ENCODE data around the gene USP15. TPM values are rescaled to one million over a fixed set of nuclear protein-coding genes. Genes with fewer than 3 reads are reported as not detected.

The USP15 gene
- total RNA-seq, 1 donor from 2014 or later = 112 TPM

GRCh38 chr12:62247281-62248045 lies 12.7 kb upstream of the USP15 start:
- Mint-ChIP-seq H3K9me3 (peaks cover 4% of the 10 kb centered on the region), H3K4me1 (peaks cover 25% of the 10 kb centered on the region), H3K27ac (no peak overlapping the region), H3K27me3 (peaks cover 4% of the 10 kb centered on the region), H3K36me3 (ENCODE audit: low read depth) (no peaks in the 10 kb centered on the region), H3K4me3 (no peak overlapping the region)
- no peak for DNase-seq
- intact Hi-C loops (cut with micrococcal nuclease) = no loop called here

GRCh38 chr12:62248873-62249272 lies 11.3 kb upstream of the USP15 start:
- intact Hi-C loops (cut with micrococcal nuclease) = no loop called here
- peaks cover 3% of the 10 kb centered on the region for H3K27me3 Mint-ChIP-seq
- no peak overlapping the region for H3K4me3 Mint-ChIP-seq
- H3K36me3 Mint-ChIP-seq (ENCODE audit: low read depth) = peaks cover 12% of the 10 kb centered on the region
- peaks cover 27% of the 10 kb centered on the region for H3K4me1 Mint-ChIP-seq
- no peak overlapping the region for H3K27ac Mint-ChIP-seq
- DNase-seq = no peak
- H3K9me3 Mint-ChIP-seq = peaks cover 4% of the 10 kb centered on the region

- Mint-ChIP-seq H3K27ac (no peak overlapping the region), H3K27me3 (peaks cover 1% of the 10 kb centered on the region), H3K4me3 (no peak overlapping the region), H3K36me3 (ENCODE audit: low read depth) (peaks cover 13% of the 10 kb centered on the region), H3K9me3 (peaks cover 4% of the 10 kb centered on the region), H3K4me1 (peaks cover 27% of the 10 kb centered on the region)
- DNase-seq = no peak
- intact Hi-C loops (cut with micrococcal nuclease) = no loop called here
Observed at GRCh38 chr12:62249419-62249818, 10.8 kb upstream of the USP15 start.

- Mint-ChIP-seq H3K27ac (peak overlapping the region; percentile 92), H3K9me3 (peaks cover 4% of the 10 kb centered on the region), H3K4me3 (peak overlapping the region; percentile 65), H3K27me3 (no peaks in the 10 kb centered on the region), H3K36me3 (ENCODE audit: low read depth) (peaks cover 13% of the 10 kb centered on the region), H3K4me1 (peaks cover 27% of the 10 kb centered on the region)
- intact Hi-C loops (cut with micrococcal nuclease) = loop anchor here (1.0 to 5.0 kb wide), 2 partner anchors 9 to 34 kb away; partner anchors contain the start of gene USP15
- peak; percentile 80 for DNase-seq
Observed at GRCh38 chr12:62250671-62251608, 9.3 kb upstream of the USP15 start.

GRCh38 chr12:62251609-62251958 lies 8.6 kb upstream of the USP15 start:
- DNase-seq = no peak
- peaks cover 4% of the 10 kb centered on the region for H3K9me3 Mint-ChIP-seq
- peaks cover 13% of the 10 kb centered on the region for H3K36me3 Mint-ChIP-seq (ENCODE audit: low read depth)
- peak overlapping the region; percentile 65 for H3K4me3 Mint-ChIP-seq
- intact Hi-C loops (cut with micrococcal nuclease) = loop anchor here (1.0 to 5.0 kb wide), 2 partner anchors 9 to 34 kb away; partner anchors contain the start of gene USP15
- peaks cover 31% of the 10 kb centered on the region for H3K4me1 Mint-ChIP-seq
- H3K27me3 Mint-ChIP-seq = no peaks in the 10 kb centered on the region
- H3K27ac Mint-ChIP-seq = peak overlapping the region; percentile 92

- Mint-ChIP-seq H3K27ac (peak overlapping the region; percentile 34), H3K4me3 (no peak overlapping the region), H3K4me1 (peaks cover 39% of the 10 kb centered on the region), H3K27me3 (no peaks in the 10 kb centered on the region), H3K9me3 (peaks cover 4% of the 10 kb centered on the region), H3K36me3 (ENCODE audit: low read depth) (peaks cover 16% of the 10 kb centered on the region)
- intact Hi-C loops (cut with micrococcal nuclease) = loop anchor here (5.0 kb wide), 1 partner anchor 35 kb away; no protein-coding TSS in a partner anchor
- no peak for DNase-seq
Observed at GRCh38 chr12:62252576-62252975, 7.6 kb upstream of the USP15 start.

GRCh38 chr12:62254967-62255366 lies 5.2 kb upstream of the USP15 start:
- no peak for DNase-seq
- intact Hi-C loops (cut with micrococcal nuclease) = loop anchor here (5.0 kb wide), 2 partner anchors 37 to 38 kb away; no protein-coding TSS in a partner anchor
- Mint-ChIP-seq H3K4me1 (peaks cover 49% of the 10 kb centered on the region), H3K27ac (no peak overlapping the region), H3K27me3 (no peaks in the 10 kb centered on the region), H3K36me3 (ENCODE audit: low read depth) (peaks cover 16% of the 10 kb centered on the region), H3K4me3 (no peak overlapping the region), H3K9me3 (peaks cover 4% of the 10 kb centered on the region)

- Mint-ChIP-seq H3K36me3 (ENCODE audit: low read depth) (peaks cover 22% of the 10 kb centered on the region), H3K27ac (peak overlapping the region; percentile 88), H3K27me3 (no peaks in the 10 kb centered on the region), H3K4me1 (peaks cover 38% of the 10 kb centered on the region), H3K9me3 (peaks cover 4% of the 10 kb centered on the region), H3K4me3 (peak overlapping the region; percentile 63)
- intact Hi-C loops (cut with micrococcal nuclease) = loop anchor here (5.0 kb wide), 1 partner anchor 36 kb away; no protein-coding TSS in a partner anchor
- peak; percentile 66 for DNase-seq
Observed at GRCh38 chr12:62256408-62257096, 3.7 kb upstream of the USP15 start.

GRCh38 chr12:62258231-62258630 lies 2.0 kb upstream of the USP15 start:
- intact Hi-C loops (cut with micrococcal nuclease) = loop anchor here (5.0 kb wide), 1 partner anchor 34 kb away; no protein-coding TSS in a partner anchor
- Mint-ChIP-seq H3K9me3 (no peaks in the 10 kb centered on the region), H3K4me1 (peaks cover 31% of the 10 kb centered on the region), H3K27ac (peak overlapping the region; percentile 99), H3K27me3 (no peaks in the 10 kb centered on the region), H3K4me3 (peak overlapping the region; percentile 94), H3K36me3 (ENCODE audit: low read depth) (peaks cover 18% of the 10 kb centered on the region)
- no peak for DNase-seq

- Mint-ChIP-seq H3K27me3 (no peaks in the 10 kb centered on the region), H3K4me1 (peaks cover 39% of the 10 kb centered on the region), H3K4me3 (peak overlapping the region; percentile 94), H3K27ac (peak overlapping the region; percentile 99), H3K9me3 (no peaks in the 10 kb centered on the region), H3K36me3 (ENCODE audit: low read depth) (peaks cover 17% of the 10 kb centered on the region)
- DNase-seq = peak; percentile 60
- intact Hi-C loops (cut with micrococcal nuclease) = loop anchor here (5.0 kb wide), 1 partner anchor 33 kb away; no protein-coding TSS in a partner anchor
Observed at GRCh38 chr12:62258941-62259630, 1.1 kb upstream of the USP15 start.

- Mint-ChIP-seq H3K27me3 (no peaks in the 10 kb centered on the region), H3K27ac (peak overlapping the region; percentile 99), H3K4me3 (peak overlapping the region; percentile 94), H3K9me3 (no peaks in the 10 kb centered on the region), H3K36me3 (ENCODE audit: low read depth) (peaks cover 21% of the 10 kb centered on the region), H3K4me1 (peaks cover 43% of the 10 kb centered on the region)
- no peak for DNase-seq
- intact Hi-C loops (cut with micrococcal nuclease) = loop anchor here (5.0 kb wide), 1 partner anchor 33 kb away; no protein-coding TSS in a partner anchor
Observed at GRCh38 chr12:62259631-62259992, 592 bp upstream of the USP15 start.

GRCh38 chr12:62260733-62261683 lies 804 bp downstream of the USP15 start:
- DNase-seq = peak; percentile 92
- H3K27me3 Mint-ChIP-seq = no peaks in the 10 kb centered on the region
- peak overlapping the region; percentile 99 for H3K27ac Mint-ChIP-seq
- peak overlapping the region; percentile 94 for H3K4me3 Mint-ChIP-seq
- no peaks in the 10 kb centered on the region for H3K9me3 Mint-ChIP-seq
- H3K36me3 Mint-ChIP-seq (ENCODE audit: low read depth) = peaks cover 24% of the 10 kb centered on the region
- intact Hi-C loops (cut with micrococcal nuclease) = loop anchor here (1.0 to 5.0 kb wide), 9 partner anchors 8 to 536 kb away; partner anchors contain the start of gene MON2
- H3K4me1 Mint-ChIP-seq = peaks cover 55% of the 10 kb centered on the region

Data from activated CD4-positive, alpha-beta T cell treated with anti-CD3 and anti-CD28 coated beads, Interleukin-2, amount 10 ng/mL, durations not matched to agents 24 days and 14 days (primary cell).